Measurements from ENCODE around the gene NF2.

Gene NF2

DNA sequence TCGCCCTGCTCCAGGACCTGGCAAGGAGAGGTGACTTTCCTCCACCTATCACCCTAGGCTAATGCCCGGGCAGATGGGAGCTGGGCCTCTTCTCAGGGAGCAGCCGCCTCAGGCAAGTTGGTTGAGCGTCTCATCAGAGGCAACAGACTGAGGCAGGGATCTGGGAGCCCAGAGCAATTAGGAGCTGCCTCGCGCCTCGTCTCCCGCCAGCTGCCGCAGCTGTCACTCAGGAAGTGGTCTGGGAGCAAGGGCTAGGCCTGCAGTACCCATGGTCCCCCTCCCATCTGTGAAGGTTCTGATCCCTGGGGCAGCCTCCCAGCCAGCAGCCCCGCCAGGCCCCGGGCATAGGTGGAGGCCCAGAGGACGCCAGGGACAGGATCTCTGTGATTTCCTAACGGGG is 111.8 kb downstream of the NF2 start:
- FAIRE-seq (no peak), DNase-seq (ENCODE audit: extremely low spot score, insufficient read length, low read depth) (no peak)

DNA sequence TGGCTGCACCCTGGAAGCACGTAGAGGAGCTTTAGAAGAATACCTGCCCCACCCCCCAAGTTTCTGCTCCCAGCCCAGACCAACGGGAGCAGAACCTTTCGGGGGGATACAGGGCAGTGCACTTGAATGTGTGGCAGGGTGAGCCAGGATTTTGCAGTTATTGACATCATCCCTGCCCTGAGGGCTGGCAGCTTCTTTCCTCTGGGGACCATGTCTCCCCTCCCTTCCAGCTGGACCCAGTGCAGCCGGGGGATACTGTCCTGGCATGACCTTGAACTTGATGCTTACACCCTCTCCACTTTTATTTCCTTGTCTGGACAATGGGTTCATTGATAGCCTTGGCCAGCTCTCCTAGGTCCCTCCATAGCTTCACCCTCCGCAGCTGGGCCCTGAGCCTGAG is 112.3 kb downstream of the NF2 start:
- FAIRE-seq (no peak), DNase-seq (ENCODE audit: extremely low spot score, insufficient read length, low read depth) (no peak)

DNA sequence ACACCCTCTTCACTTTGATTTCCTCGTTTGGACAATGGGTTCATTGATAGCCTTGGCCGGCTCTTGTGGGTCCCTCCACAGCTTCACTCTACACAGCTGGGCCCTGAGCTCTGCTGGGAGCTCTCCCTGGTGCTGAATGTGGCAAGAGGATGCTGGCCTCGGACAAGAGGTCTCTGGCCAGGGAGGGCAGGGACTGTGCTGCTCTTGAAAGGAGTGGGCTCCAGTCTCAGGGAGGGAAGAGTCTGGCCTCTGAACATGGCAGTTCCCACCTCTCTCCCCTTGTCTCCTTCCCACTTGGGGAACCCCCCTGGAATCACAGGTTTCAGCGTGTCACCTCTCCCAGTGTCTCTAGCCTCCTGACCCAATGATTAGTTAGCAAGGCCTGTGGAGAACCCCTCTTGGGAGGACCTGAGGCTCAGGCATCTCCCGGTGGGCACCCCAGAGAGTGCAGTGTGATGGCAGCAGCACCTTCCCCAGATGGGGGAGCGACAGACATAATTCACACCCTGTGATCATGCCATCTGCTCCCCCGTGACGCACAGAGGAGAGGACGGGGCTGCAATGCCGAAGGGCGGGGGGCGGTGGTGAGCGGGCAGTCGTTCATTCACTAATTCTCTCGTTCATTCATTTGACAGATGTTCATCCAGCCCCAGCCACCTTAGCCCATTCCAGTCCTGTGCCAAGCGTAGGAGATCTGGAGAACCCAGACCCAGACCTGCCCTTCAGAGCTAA is 113.5 kb downstream of the NF2 start:
- no peak for FAIRE-seq
- DNase-seq (ENCODE audit: extremely low spot score, insufficient read length, low read depth), result peak; percentile 23

DNA sequence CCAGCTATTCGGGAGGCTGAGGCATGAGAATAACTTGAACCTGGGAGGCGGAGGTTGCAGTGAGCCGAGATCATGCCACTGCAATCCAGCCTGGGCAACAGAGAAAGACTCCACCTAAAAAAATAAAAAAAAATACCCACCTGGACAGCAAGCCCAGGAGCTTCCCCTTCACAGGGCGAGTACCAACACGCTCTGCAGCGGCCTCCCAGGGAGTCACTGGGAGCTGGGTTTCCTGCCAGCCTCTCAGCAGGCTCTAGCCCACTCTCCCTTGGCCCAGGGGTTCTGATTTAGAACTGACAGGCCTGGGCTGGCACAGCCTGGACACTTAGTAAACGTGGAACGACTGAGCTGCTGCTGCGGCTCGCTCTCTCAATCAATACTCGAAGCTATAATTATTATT is 114.4 kb downstream of the NF2 start:
- no peak for DNase-seq (ENCODE audit: extremely low spot score, insufficient read length, low read depth)
- FAIRE-seq, result no peak

GRCh38 chr22:29718949-29719898 is 115.8 kb downstream of the NF2 start:
- DNase-seq (ENCODE audit: extremely low spot score, insufficient read length, low read depth) (no peak), FAIRE-seq (no peak)

- DNase-seq (ENCODE audit: extremely low spot score, insufficient read length, low read depth), result no peak
- FAIRE-seq, result no peak
Observed at GRCh38 chr22:29719899-29720645, 116.6 kb downstream of the NF2 start, which contains the start of gene CABP7. CABP7 (plus strand) TSS chr22:29720003; CDS start chr22:29720425, 422 bp downstream.

DNA sequence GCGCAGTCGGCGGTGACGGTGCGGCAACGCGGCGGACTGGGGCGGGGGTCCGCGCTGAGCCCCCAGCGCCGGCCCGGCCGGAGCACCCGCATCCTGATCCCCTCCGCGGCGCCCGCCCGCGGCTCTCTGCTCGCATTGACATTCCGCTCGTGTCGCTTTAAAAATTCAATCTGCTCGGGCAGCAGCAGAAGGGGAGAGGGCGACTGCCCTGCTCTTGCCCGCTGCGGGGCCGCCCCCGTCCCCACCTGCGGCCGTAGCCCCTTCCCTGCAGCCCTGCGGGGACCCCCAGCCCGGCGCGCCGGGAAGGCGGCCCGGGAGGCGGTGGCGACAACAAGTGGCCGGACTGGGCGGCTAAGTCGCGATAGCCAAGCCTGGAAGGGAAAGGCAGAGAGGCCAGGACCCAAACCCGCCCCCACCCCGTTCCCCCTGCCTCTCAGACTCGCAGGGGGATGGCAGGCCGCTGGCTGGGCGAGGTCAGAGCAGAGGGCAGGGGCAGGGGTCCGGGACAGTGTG is 117.4 kb downstream of the NF2 start:
- FAIRE-seq (no peak), DNase-seq (ENCODE audit: extremely low spot score, insufficient read length, low read depth) (no peak)

GRCh38 chr22:29722151-29722550 is 118.7 kb downstream of the NF2 start:
- FAIRE-seq (no peak), DNase-seq (ENCODE audit: extremely low spot score, insufficient read length, low read depth) (no peak)

DNA sequence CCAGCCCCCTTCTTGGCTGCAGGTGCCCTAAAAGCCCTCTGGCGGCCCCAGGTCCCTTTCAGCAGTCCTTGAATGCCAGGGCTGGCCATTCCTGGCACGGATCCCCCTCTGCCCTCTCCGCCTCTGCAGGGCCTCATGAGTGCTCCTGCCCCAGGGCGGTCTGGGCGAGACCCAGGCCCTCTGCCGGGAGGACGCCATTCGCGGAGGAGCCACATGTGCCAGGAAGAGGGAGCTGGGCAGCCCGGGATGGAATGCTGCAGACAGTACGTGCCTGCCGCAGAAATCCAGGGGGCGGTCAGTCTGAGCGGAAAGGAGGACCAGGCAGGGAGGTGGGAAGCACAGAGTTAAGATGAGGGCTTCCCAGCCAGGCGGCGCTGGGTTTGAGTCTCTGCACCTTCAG is 119.2 kb downstream of the NF2 start:
- FAIRE-seq (no peak), DNase-seq (ENCODE audit: extremely low spot score, insufficient read length, low read depth) (no peak)

DNA sequence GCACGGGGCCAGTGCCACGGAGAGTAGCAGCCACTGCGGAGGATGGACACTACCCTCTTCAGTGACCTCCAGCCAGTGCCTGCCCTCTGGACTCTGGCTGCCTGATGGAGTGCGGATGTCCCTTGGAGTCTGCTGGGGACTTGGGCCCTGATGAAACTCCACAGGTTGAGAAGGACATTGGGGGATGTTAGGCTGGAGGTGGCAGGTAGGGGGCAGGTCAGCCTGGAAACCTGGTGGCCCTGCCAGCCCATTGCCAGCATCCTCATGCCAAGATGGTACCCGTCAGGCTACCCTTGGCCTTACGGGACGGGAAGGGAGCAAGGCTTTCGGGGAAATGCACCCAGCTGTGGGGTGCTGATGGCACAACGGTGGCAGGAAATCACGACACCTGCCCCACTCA is 120.3 kb downstream of the NF2 start:
- DNase-seq (ENCODE audit: extremely low spot score, insufficient read length, low read depth) (no peak), FAIRE-seq (no peak)

- no peak for FAIRE-seq
- DNase-seq (ENCODE audit: extremely low spot score, insufficient read length, low read depth), result no peak
Observed at GRCh38 chr22:29724843-29725242, 121.4 kb downstream of the NF2 start.

- no peak for DNase-seq (ENCODE audit: extremely low spot score, insufficient read length, low read depth)
- no peak for FAIRE-seq
Observed at GRCh38 chr22:29726106-29726505, 122.7 kb downstream of the NF2 start.

- no peak for DNase-seq (ENCODE audit: extremely low spot score, insufficient read length, low read depth)
- no peak for FAIRE-seq
Observed at GRCh38 chr22:29726512-29727130, 123.2 kb downstream of the NF2 start.

DNA sequence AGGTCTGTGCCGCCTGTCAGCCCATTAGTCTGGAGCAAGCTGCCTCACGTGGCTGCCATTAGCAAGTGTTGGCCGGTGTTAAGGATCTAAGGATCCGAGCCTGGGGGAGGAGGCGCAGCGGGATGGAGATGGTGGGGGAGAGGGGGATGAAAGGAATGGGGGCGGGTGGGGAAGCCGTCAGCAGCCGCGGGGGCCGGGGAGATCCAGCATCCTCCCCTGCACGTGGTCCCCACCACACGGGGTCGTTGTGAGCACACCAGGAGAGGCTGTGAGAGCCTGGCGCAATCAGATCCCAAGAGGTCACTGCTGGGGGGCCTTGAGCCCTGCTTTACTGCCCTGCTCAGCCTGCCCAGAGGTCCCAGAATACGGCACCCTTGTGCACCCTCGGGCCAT is 123.7 kb downstream of the NF2 start:
- DNase-seq (ENCODE audit: extremely low spot score, insufficient read length, low read depth) (peak; percentile 32), FAIRE-seq (no peak)

DNA sequence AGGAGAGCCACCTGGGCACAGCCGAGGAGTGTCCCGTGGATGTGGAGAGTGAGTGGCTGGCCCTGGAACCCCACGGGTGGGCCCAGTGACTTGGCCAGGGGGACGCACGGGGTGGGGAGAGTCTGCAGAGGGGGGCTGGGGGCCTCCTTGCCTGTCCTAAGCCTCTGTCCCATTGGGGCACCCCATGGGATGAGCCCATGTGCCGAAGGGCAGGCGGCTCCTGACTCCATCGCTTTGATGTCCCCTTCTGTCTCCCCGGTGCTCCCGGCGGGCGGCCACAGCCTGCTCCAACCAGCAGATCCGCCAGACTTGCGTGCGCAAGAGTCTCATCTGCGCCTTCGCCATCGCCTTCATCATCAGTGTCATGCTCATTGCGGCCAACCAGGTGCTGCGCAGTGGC is 125.7 kb downstream of the NF2 start:
- FAIRE-seq (no peak), DNase-seq (ENCODE audit: extremely low spot score, insufficient read length, low read depth) (no peak)

DNA sequence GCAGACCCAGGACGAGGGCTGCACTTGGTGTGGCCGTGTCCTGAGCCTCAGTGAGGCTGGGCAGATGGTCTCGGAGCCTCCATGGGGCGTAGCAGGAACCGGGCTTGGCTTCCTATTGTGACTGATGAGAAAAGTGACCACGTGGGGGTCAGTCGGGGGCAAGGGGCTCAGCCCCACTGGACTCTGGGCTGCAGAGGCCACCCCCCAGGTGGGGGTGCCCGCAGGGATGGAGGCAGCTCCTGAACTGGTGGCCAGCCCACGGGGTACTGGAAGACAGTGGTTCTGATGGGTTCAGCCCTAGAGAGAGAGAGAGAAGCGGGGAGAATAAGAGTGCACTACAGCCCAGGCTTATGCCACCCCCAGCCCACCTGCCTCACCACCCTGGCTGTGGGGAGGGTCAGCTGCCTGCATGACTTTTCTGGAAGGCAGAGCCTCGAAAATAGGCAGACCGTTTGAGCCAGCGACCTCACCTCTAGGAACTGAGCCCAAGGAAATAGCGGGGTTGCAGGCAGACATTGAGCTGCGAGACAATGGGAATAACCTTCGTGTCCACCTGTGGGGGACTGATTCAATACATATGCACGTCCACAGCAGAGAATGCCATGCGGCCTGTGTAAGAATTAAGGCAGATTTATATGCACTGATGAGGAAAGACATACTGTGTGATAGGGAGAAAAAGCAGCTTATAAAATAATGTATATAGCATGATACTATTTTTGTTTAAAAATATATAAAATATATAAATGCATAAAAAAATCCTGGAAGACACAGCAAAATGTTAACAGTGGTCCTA is 127.8 kb downstream of the NF2 start:
- DNase-seq (ENCODE audit: extremely low spot score, insufficient read length, low read depth), result no peak
- FAIRE-seq, result no peak

- FAIRE-seq (no peak), DNase-seq (ENCODE audit: extremely low spot score, insufficient read length, low read depth) (no peak)
Observed at GRCh38 chr22:29732883-29733282, 129.4 kb downstream of the NF2 start.

DNA sequence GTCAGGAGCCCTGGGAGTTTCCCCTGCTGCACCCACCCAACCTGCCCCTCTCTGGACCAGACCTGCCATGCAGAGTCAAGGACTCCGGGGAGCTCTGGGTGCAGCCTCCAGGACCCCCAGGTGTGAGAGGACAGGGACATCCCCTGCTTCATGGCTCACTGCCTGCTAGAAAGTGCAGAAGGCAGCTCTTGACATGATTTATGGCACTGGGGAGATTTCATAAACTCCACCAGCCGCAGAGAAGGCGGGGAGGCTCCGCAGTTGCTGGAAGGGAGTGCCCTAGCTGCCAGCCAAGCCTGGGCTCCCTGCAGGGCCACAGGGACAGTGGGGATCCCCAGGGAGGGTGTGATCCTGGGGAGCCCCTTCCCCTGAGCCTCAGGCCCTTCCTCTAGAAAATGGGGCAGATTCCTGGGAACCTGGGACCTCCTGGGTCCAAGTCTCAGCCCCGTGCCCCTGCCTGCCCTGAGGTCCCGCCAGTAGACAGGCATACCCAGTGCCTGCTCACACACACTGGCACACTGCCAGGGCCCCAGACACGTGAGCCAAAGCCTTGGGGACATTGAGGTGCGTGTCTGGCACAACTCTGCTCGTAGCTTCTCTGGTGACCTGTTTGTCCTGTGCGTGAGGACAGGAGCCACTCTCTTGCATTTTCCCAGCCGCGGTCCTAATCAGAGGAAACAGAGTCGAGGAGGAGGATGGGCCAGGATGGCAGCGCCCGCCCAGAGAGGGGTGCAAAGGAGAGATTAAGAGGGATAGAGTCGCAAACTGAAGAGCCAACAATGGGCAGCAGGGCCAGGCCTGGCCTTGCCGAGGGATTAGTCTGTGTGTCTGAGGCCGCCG is 130.1 kb downstream of the NF2 start:
- no peak for FAIRE-seq
- no peak for DNase-seq (ENCODE audit: extremely low spot score, insufficient read length, low read depth)

All from GM18507 (cell line).